GM12872 (cell line): ENCODE results near the gene AP1M2.

Experiments
- CTCF ChIP-seq: IDR thresholded peaks from 3 replicates; pipeline ENCODE4 v1.5.1; 2011; ENCODE audit warnings: low read depth, mild to moderate bottlenecking, low read length, moderate library complexity; ENCODE audit not compliant: insufficient read depth

AP1M2 gene

GRCh38 chr19:10624585-10624984, 37.5 kb upstream of the AP1M2 start:
- TF ChIP-seq CTCF, result no peak

GRCh38 chr19:10621966-10622365, 34.9 kb upstream of the AP1M2 start:
- TF ChIP-seq CTCF, result no peak

DNA sequence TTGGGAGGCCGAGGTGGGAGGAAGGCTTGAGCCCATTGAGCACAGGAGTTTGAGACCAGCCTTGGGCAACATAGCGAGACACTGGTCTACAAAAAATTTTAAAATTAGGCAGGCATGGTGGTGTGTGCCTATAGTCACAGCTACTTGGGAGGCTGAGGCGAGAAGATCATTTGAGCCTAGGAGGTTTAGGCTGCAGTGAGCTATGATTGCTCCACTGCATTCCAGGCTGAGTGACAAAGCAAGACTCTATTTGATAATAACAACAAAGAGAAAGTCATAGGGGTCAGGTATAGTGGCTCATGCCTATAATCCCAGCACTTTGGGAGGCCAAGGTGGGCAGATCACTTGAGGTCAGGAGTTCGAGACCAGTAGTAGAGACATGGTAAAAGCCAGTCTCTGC, 33.7 kb upstream of the AP1M2 start:
- TF ChIP-seq CTCF, result no peak

GRCh38 chr19:10618846-10619245, 31.7 kb upstream of the AP1M2 start:
- no peak for TF ChIP-seq CTCF

GRCh38 chr19:10617409-10618121, 30.5 kb upstream of the AP1M2 start:
- no peak for TF ChIP-seq CTCF

- no peak for TF ChIP-seq CTCF
Measured at GRCh38 chr19:10615429-10616023, 28.4 kb upstream of the AP1M2 start.

GRCh38 chr19:10612499-10613119, 25.5 kb upstream of the AP1M2 start:
- no peak for TF ChIP-seq CTCF
